Body of pancreas (tissue), 4 donors: ENCODE data around the gene APCDD1. TPM values are rescaled to one million over a fixed set of nuclear protein-coding genes. Genes with fewer than 3 reads are reported as not detected.

ENCODE experiments used
- ATAC-seq: fragments of 150-250 bp; one replicate; pipeline ENCODE4 v1.9.1; 2016
- DNase-seq, 4 donors: peaks; one replicate each; pipeline ENCODE4 v3.0.0-alpha.2; 2019
- H3K27ac ChIP-seq, 4 donors: fragments of 200-600 bp; sonication (generic); 1 replicate in 3 of 4; 2 replicates in 1 of 4; pipeline versions ENCODE4 v1.5.1 to v1.6.1; 2016 to 2019; ENCODE audit warnings: mild to moderate bottlenecking in 1 of 4, mixed read lengths in 1 of 4, moderate library complexity in 1 of 4
- H3K27me3 ChIP-seq, 2 donors: fragments of 200-600 bp; sonication (generic); one replicate each; pipeline ENCODE4 v1.6.0; 2016; ENCODE audit warnings: mild to moderate bottlenecking in 1 of 2
- H3K36me3 ChIP-seq, 2 donors: fragments of 200-600 bp; sonication (generic); replicated peaks in 1 of 2; 2 replicates each; pipeline ENCODE4 v1.5.1; 2016; ENCODE audit warnings: low read depth in 2 of 2; ENCODE audit not compliant: insufficient read depth in 1 of 2
- H3K4me1 ChIP-seq: fragments of 200-600 bp; sonication (generic); one replicate; pipeline ENCODE4 v1.6.0; 2016
- H3K4me3 ChIP-seq, 2 donors: fragments of 200-600 bp; sonication (generic); 1 replicate in 1 of 2; 2 replicates in 1 of 2; pipeline ENCODE4 v1.5.1; 2016 to 2019
- H3K9me3 ChIP-seq, 3 donors: fragments of 200-600 bp; sonication (generic); 1 replicate in 2 of 3; 2 replicates in 1 of 3; pipeline ENCODE4 v1.5.1; 2016
- POLR2A ChIP-seq, 3 donors: fragments of 450-650 bp; IDR thresholded peaks; one replicate each; pipeline ENCODE4 v1.6.1; 2016; ENCODE audit warnings: antibody characterized with exemption in 3 of 3, mild to moderate bottlenecking in 2 of 3
- whole genome bisulfite sequencing, 2 donors: methylation state at CpG; one replicate each; pipeline ENCODE4 v1.1.5; 2017; 5-methylcytosine and 5-hydroxymethylcytosine counted together
- intact Hi-C: fragments of 100-400 bp; cut with DNase I; formaldehyde crosslinking; loops from one replicate; pipeline ENCODE4 v1.15.1; 2023
- total RNA-seq, 2 donors: library from RNA; depleted of rRNA; stranded (reverse); fragments of >200 nt; gene quantifications; one replicate each; pipeline ENCODE4 v1.1.0, GENCODE V29; 2016
- TF ChIP-seq, protein P1 (sequence below), 7 experiments: fragments of 450-650 bp in 4 of 7; fragments of 200-600 bp in 3 of 7; sonication (generic) in 3 of 7; IDR thresholded peaks; one replicate each; pipeline ENCODE4 v1.5.1; 2016 to 2019; ENCODE audit warnings: antibody characterized with exemption in 7 of 7

The APCDD1 gene
- total RNA-seq, 2 donors from 2014 or later, result 8.6 to 31.3 TPM

DNA sequence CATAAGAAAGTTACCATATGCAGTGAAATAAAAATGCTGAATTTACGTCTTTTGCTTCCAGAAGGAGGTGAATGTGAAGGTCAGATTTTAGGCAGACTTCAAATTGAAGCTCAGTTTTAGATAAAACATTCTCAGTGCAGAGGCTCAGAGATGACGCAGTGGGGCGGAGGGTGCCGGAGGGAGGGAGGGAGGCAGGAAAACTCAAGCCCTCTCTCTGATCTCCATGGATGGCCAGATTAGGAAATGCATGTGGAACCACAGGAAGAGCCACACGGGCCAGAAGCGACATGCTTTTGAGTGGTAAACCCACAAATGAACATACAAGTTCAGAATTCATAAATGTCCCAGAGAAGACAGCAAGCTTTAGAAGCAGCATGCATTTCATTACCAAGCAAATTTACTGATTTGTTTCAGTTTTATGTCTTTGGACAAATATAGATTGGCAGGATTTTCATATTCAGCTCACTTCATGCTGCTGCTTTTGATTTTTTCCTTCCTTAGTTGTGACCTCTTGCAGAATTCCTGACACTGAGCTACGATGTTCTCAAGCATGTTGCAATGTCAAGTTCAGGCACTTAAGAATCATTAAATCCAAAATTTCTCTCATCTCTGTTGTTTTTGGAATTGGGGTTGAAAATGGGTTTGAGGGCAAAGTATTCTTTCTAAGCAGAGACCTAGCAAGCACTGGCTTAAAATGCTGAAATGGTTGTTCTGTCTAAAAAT is 29.7 kb upstream of the APCDD1 start:
- H3K4me1 ChIP-seq, result no peaks in the 10 kb centered on the region
- no peak overlapping the region for H3K4me3 ChIP-seq
- intact Hi-C loops, result no loop called here
- H3K9me3 ChIP-seq, result no peaks in the 10 kb centered on the region
- peak; percentile 52 for ATAC-seq
- no peaks in the 10 kb centered on the region for H3K36me3 ChIP-seq
- no peak for DNase-seq
- H3K27me3 ChIP-seq, result no peaks in the 10 kb centered on the region
- 68 to 77% methylated on average over 7 of the region's 7 CpGs for WGBS, 2 donors
- no peak overlapping the region for H3K27ac ChIP-seq
- TF ChIP-seq, protein P1, sequence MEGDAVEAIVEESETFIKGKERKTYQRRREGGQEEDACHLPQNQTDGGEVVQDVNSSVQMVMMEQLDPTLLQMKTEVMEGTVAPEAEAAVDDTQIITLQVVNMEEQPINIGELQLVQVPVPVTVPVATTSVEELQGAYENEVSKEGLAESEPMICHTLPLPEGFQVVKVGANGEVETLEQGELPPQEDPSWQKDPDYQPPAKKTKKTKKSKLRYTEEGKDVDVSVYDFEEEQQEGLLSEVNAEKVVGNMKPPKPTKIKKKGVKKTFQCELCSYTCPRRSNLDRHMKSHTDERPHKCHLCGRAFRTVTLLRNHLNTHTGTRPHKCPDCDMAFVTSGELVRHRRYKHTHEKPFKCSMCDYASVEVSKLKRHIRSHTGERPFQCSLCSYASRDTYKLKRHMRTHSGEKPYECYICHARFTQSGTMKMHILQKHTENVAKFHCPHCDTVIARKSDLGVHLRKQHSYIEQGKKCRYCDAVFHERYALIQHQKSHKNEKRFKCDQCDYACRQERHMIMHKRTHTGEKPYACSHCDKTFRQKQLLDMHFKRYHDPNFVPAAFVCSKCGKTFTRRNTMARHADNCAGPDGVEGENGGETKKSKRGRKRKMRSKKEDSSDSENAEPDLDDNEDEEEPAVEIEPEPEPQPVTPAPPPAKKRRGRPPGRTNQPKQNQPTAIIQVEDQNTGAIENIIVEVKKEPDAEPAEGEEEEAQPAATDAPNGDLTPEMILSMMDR (IDR thresholded peaks at IDR 0.05), result no peak
- no peak for TF ChIP-seq POLR2A (IDR thresholded peaks at IDR 0.05)

GRCh38 chr18:10430677-10431076 is 23.8 kb upstream of the APCDD1 start:
- no peak for ATAC-seq
- intact Hi-C loops, result no loop called here
- Histone ChIP-seq H3K27ac (no peak overlapping the region), H3K36me3 (no peaks in the 10 kb centered on the region), H3K27me3 (no peaks in the 10 kb centered on the region), H3K4me3 (no peak overlapping the region), H3K4me1 (no peaks in the 10 kb centered on the region), H3K9me3 (no peaks in the 10 kb centered on the region)
- 56 to 64% methylated on average over 4 of the region's 4 CpGs for WGBS, 2 donors
- no peak for DNase-seq
- no peak for TF ChIP-seq POLR2A (IDR thresholded peaks at IDR 0.05)
- TF ChIP-seq, protein P1 (IDR thresholded peaks at IDR 0.05), result no peak

DNA sequence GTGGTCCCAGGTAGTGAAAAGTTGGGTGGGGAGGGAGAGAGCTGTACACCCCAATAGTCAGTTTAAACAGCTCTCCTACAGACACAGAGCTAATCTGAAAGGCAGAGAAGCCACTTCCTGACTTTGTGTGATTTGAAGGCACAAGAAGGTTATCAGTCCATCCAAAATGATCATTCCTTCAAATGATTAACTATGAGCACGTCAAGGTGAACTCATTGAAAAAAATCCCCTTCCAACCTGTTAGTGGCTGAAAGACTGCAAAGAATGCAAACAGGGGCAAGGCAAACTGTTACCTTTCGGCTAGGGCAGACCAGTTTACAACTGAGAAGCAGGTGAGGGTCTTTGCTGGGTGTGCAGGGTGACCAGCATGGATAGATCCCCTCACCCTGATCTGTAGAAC is 22.8 kb upstream of the APCDD1 start:
- WGBS, 2 donors, result 48 to 58% methylated on average over 2 of the region's 2 CpGs
- H3K27me3 ChIP-seq, result no peaks in the 10 kb centered on the region

GRCh38 chr18:10432781-10433180 is 21.7 kb upstream of the APCDD1 start:
- ATAC-seq (no peak), DNase-seq (no peak)
- Histone ChIP-seq H3K36me3 (no peaks in the 10 kb centered on the region), H3K4me1 (no peaks in the 10 kb centered on the region), H3K4me3 (no peak overlapping the region), H3K9me3 (no peaks in the 10 kb centered on the region), H3K27ac (no peak overlapping the region), H3K27me3 (no peaks in the 10 kb centered on the region)
- 73 to 75% methylated on average over 7 of the region's 7 CpGs for WGBS, 2 donors
- intact Hi-C loops, result no loop called here
- no peak for TF ChIP-seq POLR2A (IDR thresholded peaks at IDR 0.05)
- TF ChIP-seq, protein P1 (IDR thresholded peaks at IDR 0.05), result no peak

More for the DNA sequence above, 22.8 kb upstream of the APCDD1 start:
- Histone ChIP-seq H3K4me3 (no peak overlapping the region), H3K9me3 (no peaks in the 10 kb centered on the region), H3K4me1 (no peaks in the 10 kb centered on the region), H3K36me3 (no peaks in the 10 kb centered on the region), H3K27ac (peak overlapping the region in 2 of 4 donors; percentile 16 to 41)
- ATAC-seq, result peak; percentile 24
- intact Hi-C loops, result no loop called here
- DNase-seq, result no peak
- TF ChIP-seq POLR2A (IDR thresholded peaks at IDR 0.05), result no peak
- TF ChIP-seq, protein P1 (IDR thresholded peaks at IDR 0.05), result no peak

GRCh38 chr18:10436160-10436559 is 18.3 kb upstream of the APCDD1 start:
- no peak for TF ChIP-seq POLR2A (IDR thresholded peaks at IDR 0.05)
- TF ChIP-seq, protein P1 (IDR thresholded peaks at IDR 0.05), result no peak
- Histone ChIP-seq H3K4me1 (no peaks in the 10 kb centered on the region), H3K27me3 (no peaks in the 10 kb centered on the region), H3K9me3 (no peaks in the 10 kb centered on the region), H3K4me3 (no peak overlapping the region), H3K36me3 (no peaks in the 10 kb centered on the region), H3K27ac (no peak overlapping the region)
- intact Hi-C loops, result no loop called here
- ATAC-seq (no peak), DNase-seq (no peak)
- 96 to 97% methylated on average over 3 of the region's 3 CpGs for WGBS, 2 donors
